ENCODE measurements around the gene GSK3A.
A peak's percentile ranks its signal among the peaks of the same experiment; 100 is the strongest.

Gene GSK3A

DNA sequence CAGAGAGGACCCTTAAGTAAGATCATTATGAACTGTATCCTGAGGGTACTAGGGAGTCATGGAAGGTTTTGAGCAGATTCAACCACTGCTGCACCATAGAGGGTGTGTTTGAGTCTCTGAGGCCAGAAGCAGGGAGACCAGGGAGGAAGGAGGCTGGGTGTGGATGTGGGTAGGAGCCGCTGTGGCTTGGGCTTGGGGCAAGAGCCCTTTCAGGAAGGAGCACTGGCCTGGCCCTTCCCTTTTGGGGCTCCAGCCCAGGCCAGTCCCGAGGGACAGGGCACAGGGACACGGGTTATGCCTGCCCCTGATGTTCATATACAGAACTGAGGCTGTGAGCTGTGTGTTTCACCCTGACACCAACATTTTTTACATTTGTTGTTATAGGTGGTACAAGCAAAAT, 33.9 kb upstream of the GSK3A start:
- peak overlapping the region; percentile 30 for H3K4me2 ChIP-seq (ENCODE audit: low read depth, low read length, poor library complexity, severe bottlenecking)
- peaks cover 22% of the 10 kb centered on the region for H3K4me1 ChIP-seq (ENCODE audit: insufficient read depth, low read length, poor library complexity, severe bottlenecking)
- TF ChIP-seq EZH2phosphoT487 (IDR thresholded peaks at IDR 0.05; ENCODE audit: borderline replicate concordance): no peak
- TF ChIP-seq CTCF (conservative IDR thresholded peaks at IDR 0.05; ENCODE audit: low read length): no peak
- no peaks in the 10 kb centered on the region for H3K27me3 ChIP-seq (ENCODE audit: insufficient read depth, low read length, poor library complexity, severe bottlenecking)
- 0 out of 2 replicates have a peak, but pooled peaks cover 3% of the 10 kb centered on the region for H3K36me3 ChIP-seq (ENCODE audit: insufficient read depth, low read length)
- H3K9ac ChIP-seq (ENCODE audit: low read depth, low read length, poor library complexity, severe bottlenecking): no peak overlapping the region
- H3K9me3 ChIP-seq (ENCODE audit: insufficient read depth, low read depth, low read length): no peaks in the 10 kb centered on the region
- no peaks in the 10 kb centered on the region for H3K9me2 ChIP-seq (replicated peaks; ENCODE audit: low read depth, low read length)
- H2AFZ ChIP-seq (ENCODE audit: low read length): no peak overlapping the region
- no peak overlapping the region for H3K4me3 ChIP-seq (ENCODE audit: low read length, poor library complexity, severe bottlenecking)
- peaks cover 26% of the 10 kb centered on the region; the same call in 1 of the 2 replicates for H3K79me2 ChIP-seq (ENCODE audit: insufficient read depth, low read length)
- H3F3A ChIP-seq (ENCODE audit: low read depth): no peaks in the 10 kb centered on the region
- H4K20me1 ChIP-seq (ENCODE audit: insufficient read depth, low read length, poor library complexity, severe bottlenecking): no peaks in the 10 kb centered on the region

GRCh38 chr19:42275517-42275916, 33.1 kb upstream of the GSK3A start:
- Histone ChIP-seq H3K9ac (ENCODE audit: low read depth, low read length, poor library complexity, severe bottlenecking) (no peak overlapping the region), H2AFZ (ENCODE audit: low read length) (no peak overlapping the region), H3K27me3 (ENCODE audit: insufficient read depth, low read length, poor library complexity, severe bottlenecking) (no peaks in the 10 kb centered on the region), H3K36me3 (ENCODE audit: insufficient read depth, low read length) (0 out of 2 replicates have a peak, but pooled peaks cover 3% of the 10 kb centered on the region), H3K79me2 (ENCODE audit: insufficient read depth, low read length) (peaks cover 31% of the 10 kb centered on the region; the same call in 1 of the 2 replicates), H3K9me2 (replicated peaks; ENCODE audit: low read depth, low read length) (no peaks in the 10 kb centered on the region), H3K4me3 (ENCODE audit: low read length, poor library complexity, severe bottlenecking) (no peak overlapping the region), H3K4me2 (ENCODE audit: low read depth, low read length, poor library complexity, severe bottlenecking) (no peak overlapping the region), H3F3A (ENCODE audit: low read depth) (no peaks in the 10 kb centered on the region), H3K4me1 (ENCODE audit: insufficient read depth, low read length, poor library complexity, severe bottlenecking) (peaks cover 23% of the 10 kb centered on the region), H3K9me3 (ENCODE audit: insufficient read depth, low read depth, low read length) (no peaks in the 10 kb centered on the region), H4K20me1 (ENCODE audit: insufficient read depth, low read length, poor library complexity, severe bottlenecking) (no peaks in the 10 kb centered on the region)
- TF ChIP-seq CTCF (conservative IDR thresholded peaks at IDR 0.05; ENCODE audit: low read length) (no peak), EZH2phosphoT487 (IDR thresholded peaks at IDR 0.05; ENCODE audit: borderline replicate concordance) (no peak)

DNA sequence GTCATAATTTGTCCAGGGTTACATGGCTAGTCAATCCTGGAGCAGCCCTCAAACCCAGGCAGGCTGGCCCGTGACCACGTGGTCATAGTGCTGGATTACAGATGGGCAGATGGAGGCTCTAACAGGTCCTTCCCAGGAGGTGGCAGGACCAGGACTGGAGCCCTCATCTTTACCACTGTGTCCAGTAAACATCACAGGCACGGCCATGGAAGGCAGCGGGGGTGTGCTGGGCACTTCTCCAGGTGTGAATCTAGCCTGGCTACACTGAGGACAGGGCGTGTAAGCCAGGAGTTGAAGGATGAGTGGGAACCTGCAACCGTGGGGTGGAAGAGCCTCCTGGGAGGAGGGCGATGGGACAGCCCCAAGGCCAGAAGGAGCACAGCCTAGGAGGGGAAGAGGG, 32.7 kb upstream of the GSK3A start:
- H3K9me2 ChIP-seq (replicated peaks; ENCODE audit: low read depth, low read length): no peaks in the 10 kb centered on the region
- peaks cover 24% of the 10 kb centered on the region for H3K4me1 ChIP-seq (ENCODE audit: insufficient read depth, low read length, poor library complexity, severe bottlenecking)
- no peak overlapping the region for H3K4me3 ChIP-seq (ENCODE audit: low read length, poor library complexity, severe bottlenecking)
- H3F3A ChIP-seq (ENCODE audit: low read depth): no peaks in the 10 kb centered on the region
- no peaks in the 10 kb centered on the region for H3K9me3 ChIP-seq (ENCODE audit: insufficient read depth, low read depth, low read length)
- 0 out of 2 replicates have a peak, but pooled peaks cover 3% of the 10 kb centered on the region for H3K36me3 ChIP-seq (ENCODE audit: insufficient read depth, low read length)
- peak overlapping the region; percentile 31 for H3K4me2 ChIP-seq (ENCODE audit: low read depth, low read length, poor library complexity, severe bottlenecking)
- H2AFZ ChIP-seq (ENCODE audit: low read length): no peak overlapping the region
- no peaks in the 10 kb centered on the region for H4K20me1 ChIP-seq (ENCODE audit: insufficient read depth, low read length, poor library complexity, severe bottlenecking)
- TF ChIP-seq EZH2phosphoT487 (IDR thresholded peaks at IDR 0.05; ENCODE audit: borderline replicate concordance): no peak
- TF ChIP-seq CTCF (conservative IDR thresholded peaks at IDR 0.05; ENCODE audit: low read length): no peak
- H3K79me2 ChIP-seq (ENCODE audit: insufficient read depth, low read length): peaks cover 35% of the 10 kb centered on the region
- no peak overlapping the region for H3K9ac ChIP-seq (ENCODE audit: low read depth, low read length, poor library complexity, severe bottlenecking)
- H3K27me3 ChIP-seq (ENCODE audit: insufficient read depth, low read length, poor library complexity, severe bottlenecking): no peaks in the 10 kb centered on the region
